HepG2 (cell line): ENCODE measurements around the gene ARHGAP12. TPM values are rescaled to one million over a fixed set of nuclear protein-coding genes. Genes with fewer than 3 reads are reported as not detected.

Experiments used
- E2F2 ChIP-seq: sonication (generic); formaldehyde crosslinking; IDR thresholded peaks from 2 replicates; pipeline ENCODE4 v1.4.0; 2020; ENCODE audit warnings: missing genetic modification reagents, borderline replicate concordance
- ELF3 ChIP-seq: IDR thresholded peaks from 2 replicates; pipeline ENCODE4 v1.6.1; 2016; ENCODE audit warnings: missing genetic modification reagents, missing compliant biosample characterization
- FUBP1 ChIP-seq: sonication (generic); formaldehyde crosslinking; IDR thresholded peaks from 2 replicates; pipeline ENCODE4 v1.5.1; 2020; ENCODE audit warnings: missing genetic modification reagents, mild to moderate bottlenecking, borderline replicate concordance
- HOXA7 ChIP-seq: sonication (generic); formaldehyde crosslinking; IDR thresholded peaks from 2 replicates; pipeline ENCODE4 v1.8.1; 2022; ENCODE audit warnings: mild to moderate bottlenecking, missing genetic modification reagents, moderate library complexity
- JDP2 ChIP-seq: sonication (generic); formaldehyde crosslinking; IDR thresholded peaks from 2 replicates; pipeline ENCODE4 v1.8.1; 2022; ENCODE audit warnings: missing genetic modification reagents, borderline replicate concordance
- MED13 ChIP-seq: sonication (generic); formaldehyde crosslinking; IDR thresholded peaks from 2 replicates; pipeline ENCODE4 v1.5.0; 2020; ENCODE audit warnings: missing genetic modification reagents
- MXI1 ChIP-seq: IDR thresholded peaks from 3 replicates; pipeline ENCODE4 v1.6.1; 2012; ENCODE audit warnings: low read depth, low read length, inconsistent platforms, borderline replicate concordance
- PAX8 ChIP-seq: sonication (generic); formaldehyde crosslinking; IDR thresholded peaks from 2 replicates; pipeline ENCODE4 v1.8.0; 2022; ENCODE audit warnings: mild to moderate bottlenecking, missing genetic modification reagents, borderline replicate concordance
- RFX3 ChIP-seq: IDR thresholded peaks from 2 replicates; pipeline ENCODE4 v1.6.1; 2016; ENCODE audit warnings: missing biosample characterization, missing genetic modification reagents
- SOX13 ChIP-seq, 3 experiments: fragments of 450-650 bp in 1 of 3; sonication (generic) in 1 of 3; formaldehyde crosslinking in 1 of 3; IDR thresholded peaks in 2 of 3; conservative IDR thresholded peaks in 1 of 3; 2 replicates each; pipeline versions ENCODE4 v1.5.0 to v1.6.1; 2016 to 2020; ENCODE audit warnings: antibody characterized with exemption in 1 of 3, mild to moderate bottlenecking in 1 of 3, missing compliant biosample characterization in 1 of 3, missing genetic modification reagents in 1 of 3, moderate library complexity in 1 of 3
- TBX3 ChIP-seq: fragments of 450-650 bp; IDR thresholded peaks from 2 replicates; pipeline ENCODE4 v1.6.1; 2017; ENCODE audit warnings: antibody characterized with exemption, mild to moderate bottlenecking, inconsistent platforms, borderline replicate concordance
- THAP9 ChIP-seq: sonication (generic); formaldehyde crosslinking; IDR thresholded peaks from 2 replicates; pipeline ENCODE4; 2020; ENCODE audit warnings: missing genetic modification reagents, mild to moderate bottlenecking, borderline replicate concordance
- USF2 ChIP-seq, 2 experiments: sonication (generic) in 1 of 2; formaldehyde crosslinking in 1 of 2; IDR thresholded peaks; 2 replicates each; pipeline versions ENCODE4 v1.5.1 to v1.6.1; 2011 to 2020; ENCODE audit warnings: borderline replicate concordance in 1 of 2, low read depth in 1 of 2, low read length in 1 of 2, mild to moderate bottlenecking in 1 of 2, missing genetic modification reagents in 1 of 2, moderate library complexity in 1 of 2
- ZKSCAN1 ChIP-seq: fragments of 150-350 bp; IDR thresholded peaks from 2 replicates; pipeline ENCODE4 v1.6.1; 2014; ENCODE audit warnings: low read length
- ZNF256 ChIP-seq: sonication (generic); formaldehyde crosslinking; conservative IDR thresholded peaks from 2 replicates; pipeline ENCODE4 v1.4.0; 2020; ENCODE audit warnings: missing genetic modification reagents
- ZNF460 ChIP-seq: sonication (generic); formaldehyde crosslinking; IDR thresholded peaks from 2 replicates; pipeline ENCODE4 v1.5.1; 2020; ENCODE audit warnings: missing genetic modification reagents, mild to moderate bottlenecking, borderline replicate concordance
- ZNF510 ChIP-seq: sonication (generic); formaldehyde crosslinking; IDR thresholded peaks from 2 replicates; pipeline ENCODE4 v1.4.0; 2020; ENCODE audit warnings: low read depth, mild to moderate bottlenecking, missing genetic modification reagents
- ZNF549 ChIP-seq: sonication (generic); formaldehyde crosslinking; IDR thresholded peaks from 2 replicates; pipeline ENCODE4 v1.5.0; 2020; ENCODE audit warnings: missing genetic modification reagents
- ZNF557 ChIP-seq: sonication (generic); formaldehyde crosslinking; IDR thresholded peaks from 2 replicates; pipeline ENCODE4 v1.4.0; 2020; ENCODE audit warnings: missing genetic modification reagents
- ZNF7 ChIP-seq: IDR thresholded peaks from 2 replicates; pipeline ENCODE4 v1.6.1; 2016; ENCODE audit warnings: missing biosample characterization, missing genetic modification reagents
- polyA plus RNA-seq, 8 experiments: library from polyadenylated mRNA; depleted of rRNA in 3 of 8; stranded (reverse) in 7 of 8; unstranded in 1 of 8; fragments of >200 nt; fragmentation: Illumina TruSeq in 4 of 8; extraction: Trizol in 4 of 8; gene quantifications; 2 replicates each; pipeline versions ENCODE4 v1.2.1 to v1.2.3, GENCODE V29; 2011 to 2016; ENCODE audit warnings: low read depth in 4 of 8, missing spikeins in 1 of 8, mixed read lengths in 1 of 8; ENCODE audit not compliant: insufficient read depth in 1 of 8
- total RNA-seq, 5 experiments: library from RNA; depleted of rRNA; stranded (reverse); fragments of >200 nt; fragmentation: Illumina TruSeq; extraction: Trizol; gene quantifications; 2 replicates each; pipeline ENCODE4 v1.2.3, GENCODE V29; 2016; ENCODE audit warnings: low read depth in 1 of 5

The ARHGAP12 gene
- total and polyA plus RNA-seq, 2 of the 13 experiments (the other 11 are each of a cell fraction or from before 2014, with no cell fraction given), result 25.0 to 54.6 TPM

GRCh38 chr10:31947144-31947926, 18.7 kb upstream of the ARHGAP12 start (continued):
- TF ChIP-seq FUBP1 (CRISPR knock-in tag), result no peak
- peak; percentile 65 for TF ChIP-seq ELF3 (CRISPR knock-in tag)
- no peak for TF ChIP-seq USF2 (IDR thresholded peaks at IDR 0.05; ENCODE audit: low read depth, low read length)
- TF ChIP-seq USF2 (CRISPR knock-in tag; IDR thresholded peaks at IDR 0.05; ENCODE audit: borderline replicate concordance), result no peak
- no peak for TF ChIP-seq ZNF256 (CRISPR knock-in tag)
- TF ChIP-seq SOX13 (IDR thresholded peaks at IDR 0.05), result no peak
- peak in 1 of 2 experiments; percentile 56; a peak in 1 of 4 replicates for TF ChIP-seq SOX13 (CRISPR knock-in tag; conservative IDR thresholded peaks at IDR 0.05 in 1 of 2, IDR thresholded peaks at IDR 0.05 in 1 of 2)
- no peak for TF ChIP-seq MXI1
- no peak for TF ChIP-seq ZNF7 (CRISPR knock-in tag)
- TF ChIP-seq MED13 (CRISPR knock-in tag), result no peak
- TF ChIP-seq ZNF549 (CRISPR knock-in tag), result no peak
- no peak for TF ChIP-seq JDP2
- no peak for TF ChIP-seq THAP9 (CRISPR knock-in tag)
- no peak for TF ChIP-seq ZKSCAN1
- TF ChIP-seq ZNF460 (CRISPR knock-in tag), result no peak
- TF ChIP-seq RFX3 (CRISPR knock-in tag), result no peak
- TF ChIP-seq PAX8 (CRISPR knock-in tag), result no peak
- TF ChIP-seq E2F2, result no peak
- no peak for TF ChIP-seq TBX3
- TF ChIP-seq ZNF557 (CRISPR knock-in tag), result no peak
- no peak for TF ChIP-seq ZNF510 (CRISPR knock-in tag)
- no peak for TF ChIP-seq HOXA7 (CRISPR knock-in tag)
